Keratinocyte (primary cell): Measurements from ENCODE around the gene MRPL40.

ENCODE experiments used
- CTCF ChIP-seq, 3 experiments: IDR thresholded peaks in 1 of 3; conservative IDR thresholded peaks in 1 of 3; optimal IDR thresholded peaks in 1 of 3; 2 replicates in 2 of 3; 3 replicates in 1 of 3; pipeline versions ENCODE3 to v1.5.1; 2011; ENCODE audit warnings: low read length in 3 of 3, mild to moderate bottlenecking in 3 of 3, moderate library complexity in 2 of 3, control low read depth in 1 of 3, inconsistent platforms in 1 of 3; ENCODE audit not compliant: insufficient read depth in 2 of 3; ENCODE audit errors: extremely low read depth in 1 of 3
- EZH2 ChIP-seq: IDR thresholded peaks from one replicate; pipeline ENCODE4 v1.6.1; 2012; ENCODE audit warnings: inconsistent platforms, mild to moderate bottlenecking, low read length, moderate library complexity

DNA sequence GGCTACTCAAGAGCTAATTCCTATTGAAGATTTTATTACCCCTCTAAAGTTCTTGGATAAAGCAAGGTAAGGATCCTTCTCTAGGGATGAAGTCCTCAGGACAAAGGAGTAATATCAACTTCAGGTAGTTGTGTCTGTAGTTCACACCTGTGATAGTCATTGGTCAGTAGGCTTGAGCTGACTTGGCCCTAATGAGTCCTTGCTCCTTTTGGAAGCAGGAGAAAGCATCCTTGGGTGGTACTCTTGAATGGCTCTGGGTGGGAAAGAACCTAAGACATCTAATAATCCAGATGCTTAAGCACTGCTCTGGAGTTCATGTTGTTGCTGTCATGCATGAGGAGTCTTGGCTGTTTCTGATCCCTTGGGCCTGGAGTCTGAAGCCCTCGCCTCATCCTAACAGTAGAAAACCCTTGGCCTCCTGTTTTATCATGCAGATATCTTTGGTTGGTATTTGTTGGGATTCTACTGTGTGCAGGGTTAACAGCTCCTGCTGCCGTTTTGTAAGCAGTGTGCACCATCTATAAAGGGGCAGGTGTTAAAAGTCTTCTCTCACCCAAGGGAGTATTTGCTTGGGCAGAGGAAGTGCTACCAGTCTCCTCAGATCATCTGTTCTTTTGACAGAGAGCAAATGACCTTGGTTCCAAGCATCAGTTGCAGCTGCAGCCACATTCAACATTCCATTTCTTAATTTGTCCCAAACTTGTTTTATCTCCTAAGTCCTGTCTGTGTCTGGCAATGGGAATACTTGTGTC lies 2.7 kb downstream of the MRPL40 start:
- TF ChIP-seq EZH2 (no peak), CTCF (optimal IDR thresholded peaks at IDR 0.05 in 1 of 3, IDR thresholded peaks at IDR 0.05 in 1 of 3, conservative IDR thresholded peaks at IDR 0.05 in 1 of 3; ENCODE audit: extremely low read depth in 1 of 3, insufficient read depth in 2 of 3, low read length in 3 of 3) (no peak)
